Liver (tissue), 9 donors: ENCODE data around the gene PTPRN2. TPM values are rescaled to one million over a fixed set of nuclear protein-coding genes. Genes with fewer than 3 reads are reported as not detected.

Experiments
- DNase-seq: peaks from one replicate; pipeline ENCODE4 v3.0.0-alpha.2; 2017; ENCODE audit warnings: low spot score
- H3K27ac ChIP-seq, 2 donors: one replicate each; pipeline ENCODE4 v1.7.0; 2013; ENCODE audit warnings: inconsistent platforms in 2 of 2, low read length in 2 of 2, control low read depth in 1 of 2, low read depth in 1 of 2, mild to moderate bottlenecking in 1 of 2
- H3K27me3 ChIP-seq, 4 donors: one replicate each; pipeline versions ENCODE4 v1.6.1 to v1.7.0; 2013; ENCODE audit warnings: low read length in 3 of 4, inconsistent platforms in 1 of 4, mild to moderate bottlenecking in 1 of 4, moderate library complexity in 1 of 4; ENCODE audit not compliant: control insufficient read depth in 4 of 4, insufficient read depth in 4 of 4
- H3K36me3 ChIP-seq, 4 donors: one replicate each; pipeline versions ENCODE4 v1.6.1 to v1.7.0; 2013; ENCODE audit warnings: low read length in 3 of 4, mild to moderate bottlenecking in 3 of 4, low read depth in 1 of 4, moderate library complexity in 1 of 4; ENCODE audit not compliant: control insufficient read depth in 4 of 4, insufficient read depth in 3 of 4
- H3K4me1 ChIP-seq, 4 donors: one replicate each; pipeline versions ENCODE4 v1.6.1 to v1.7.0; 2013; ENCODE audit warnings: low read length in 3 of 4, mild to moderate bottlenecking in 3 of 4, moderate library complexity in 1 of 4; ENCODE audit not compliant: control insufficient read depth in 4 of 4, insufficient read depth in 4 of 4
- H3K4me3 ChIP-seq, 3 donors: one replicate each; pipeline versions ENCODE4 v1.6.1 to v1.7.0; 2013; ENCODE audit warnings: low read length in 3 of 3, control low read depth in 1 of 3, low read depth in 1 of 3, mild to moderate bottlenecking in 1 of 3
- H3K9ac ChIP-seq, 2 donors: one replicate each; pipeline ENCODE4 v1.7.0; 2013; ENCODE audit warnings: low read length in 2 of 2, mild to moderate bottlenecking in 2 of 2, moderate library complexity in 2 of 2, control low read depth in 1 of 2, low read depth in 1 of 2
- H3K9me3 ChIP-seq, 4 donors: one replicate each; pipeline versions ENCODE4 v1.6.1 to v1.7.0; 2013; ENCODE audit warnings: low read length in 3 of 4; ENCODE audit not compliant: control insufficient read depth in 4 of 4
- CTCF ChIP-seq: fragments of 150-350 bp; IDR thresholded peaks from 2 replicates; pipeline ENCODE4 v1.5.1; 2017; ENCODE audit warnings: improper control_type of control experiment, low read depth, low read length; ENCODE audit not compliant: missing input control
- EGR1 ChIP-seq, 2 donors: IDR thresholded peaks; 2 replicates each; pipeline ENCODE4 v1.6.1; 2016 to 2018; ENCODE audit warnings: antibody characterized with exemption in 2 of 2, low read depth in 2 of 2
- FOXA1 ChIP-seq: IDR thresholded peaks from 2 replicates; pipeline ENCODE4 v1.6.1; 2016; ENCODE audit warnings: antibody characterized with exemption
- FOXA2 ChIP-seq: IDR thresholded peaks from 2 replicates; pipeline ENCODE4 v1.6.1; 2016; ENCODE audit warnings: antibody characterized with exemption
- GABPA ChIP-seq, 2 donors: IDR thresholded peaks in 1 of 2; conservative IDR thresholded peaks in 1 of 2; 2 replicates each; pipeline ENCODE4 v1.6.1; 2016; ENCODE audit warnings: antibody characterized with exemption in 2 of 2, mild to moderate bottlenecking in 1 of 2, moderate library complexity in 1 of 2
- HNF4A ChIP-seq, 2 donors: conservative IDR thresholded peaks; 2 replicates each; pipeline ENCODE4 v1.6.1; 2016; ENCODE audit warnings: antibody characterized with exemption in 2 of 2, mild to moderate bottlenecking in 2 of 2
- HNF4G ChIP-seq: IDR thresholded peaks from 2 replicates; pipeline ENCODE4 v1.6.1; 2016; ENCODE audit warnings: antibody characterized with exemption
- JUND ChIP-seq, 2 donors: IDR thresholded peaks; 2 replicates each; pipeline ENCODE4 v1.6.1; 2016; ENCODE audit warnings: antibody characterized with exemption in 2 of 2
- MAX ChIP-seq: IDR thresholded peaks from 2 replicates; pipeline ENCODE4 v1.6.1; 2016; ENCODE audit warnings: antibody characterized with exemption
- NR2F2 ChIP-seq: IDR thresholded peaks from 2 replicates; pipeline ENCODE4 v1.6.1; 2016; ENCODE audit warnings: antibody characterized with exemption
- RAD21 ChIP-seq, 2 donors: IDR thresholded peaks; 2 replicates each; pipeline ENCODE4 v1.6.1; 2016; ENCODE audit warnings: antibody characterized with exemption in 2 of 2, mild to moderate bottlenecking in 2 of 2
- REST ChIP-seq: IDR thresholded peaks from 2 replicates; pipeline ENCODE4 v1.6.1; 2016; ENCODE audit warnings: antibody characterized with exemption, mild to moderate bottlenecking
- RXRA ChIP-seq, 2 donors: IDR thresholded peaks; 2 replicates each; pipeline ENCODE4 v1.6.1; 2017 to 2018; ENCODE audit warnings: antibody characterized with exemption in 2 of 2, mild to moderate bottlenecking in 1 of 2
- SP1 ChIP-seq: IDR thresholded peaks from 2 replicates; pipeline ENCODE4 v1.6.1; 2018; ENCODE audit warnings: antibody characterized with exemption, mild to moderate bottlenecking
- TAF1 ChIP-seq: conservative IDR thresholded peaks from 2 replicates; pipeline ENCODE4 v1.6.1; 2016; ENCODE audit warnings: antibody characterized with exemption, mild to moderate bottlenecking
- YY1 ChIP-seq: IDR thresholded peaks from 2 replicates; pipeline ENCODE4 v1.6.1; 2016; ENCODE audit warnings: antibody characterized with exemption, mild to moderate bottlenecking
- ZBTB33 ChIP-seq: IDR thresholded peaks from 2 replicates; pipeline ENCODE4 v1.6.1; 2016; ENCODE audit warnings: antibody characterized with exemption
- WGBS: extraction: QIAGEN DNeasy Blood & Tissue Kit; methylation state at CpG from one replicate; pipeline ENCODE4 v1.1.7; 2013; 5-methylcytosine and 5-hydroxymethylcytosine counted together
- polyA plus RNA-seq, 2 donors: library from polyadenylated mRNA; stranded (reverse) in 1 of 2; unstranded in 1 of 2; fragments of 200-250 nt in 1 of 2; fragments of >200 nt in 1 of 2; fragmentation: Nextera tagmentation in 1 of 2; extraction: Ambion mirVana in 1 of 2; gene quantifications; one replicate each; pipeline versions ENCODE4 v1.2.1 to v1.2.3, GENCODE V29; 2013 to 2015
- total RNA-seq, 2 donors: library from RNA; depleted of rRNA; stranded (reverse); fragments of >200 nt; gene quantifications; one replicate each; pipeline ENCODE4 v1.2.3, GENCODE V29; 2014
- donor health status: healthy.
- donor health status: healthy.
- donor health status: healthy.
- donor health status: healthy.
- donor health status: healthy.

The PTPRN2 gene
- total and polyA plus RNA-seq, 4 donors = 0.75 to 1.9 (median 1.1) TPM

GRCh38 chr7:157945401-157945800 lies 642.2 kb downstream of the PTPRN2 start (continued):
- TF ChIP-seq CTCF (no peak), SP1 (no peak)

- Histone ChIP-seq H3K27ac (no peak overlapping the region), H3K36me3 (no peaks in the 10 kb centered on the region), H3K9ac (no peak overlapping the region), H3K4me3 (no peak overlapping the region), H3K4me1 (no peaks in the 10 kb centered on the region), H3K27me3 (no peaks in the 10 kb centered on the region), H3K9me3 (peaks cover 0 to 12% (median 3%) of the 10 kb centered on the region in 4 donors)
- WGBS = 79% methylated on average over 10 of the region's 10 CpGs
- DNase-seq = no peak
- TF ChIP-seq SP1 = no peak
- no peak for TF ChIP-seq RAD21 (IDR thresholded peaks at IDR 0.05)
- TF ChIP-seq FOXA1 = no peak
- no peak for TF ChIP-seq GABPA (IDR thresholded peaks at IDR 0.05 in 1 of 2, conservative IDR thresholded peaks at IDR 0.05 in 1 of 2)
- TF ChIP-seq EGR1 (IDR thresholded peaks at IDR 0.05; ENCODE audit: low read depth in 2 of 2) = no peak
- TF ChIP-seq TAF1 = no peak
- no peak for TF ChIP-seq HNF4A (conservative IDR thresholded peaks at IDR 0.05)
Observed at GRCh38 chr7:157944734-157945291, 642.8 kb downstream of the PTPRN2 start.

GRCh38 chr7:157944051-157944450 lies 643.6 kb downstream of the PTPRN2 start:
- TF ChIP-seq MAX = no peak
- no peak for TF ChIP-seq REST
- no peak for TF ChIP-seq EGR1 (IDR thresholded peaks at IDR 0.05; ENCODE audit: low read depth in 2 of 2)
- no peak for TF ChIP-seq RAD21 (IDR thresholded peaks at IDR 0.05)
- TF ChIP-seq CTCF = no peak
- TF ChIP-seq GABPA (IDR thresholded peaks at IDR 0.05 in 1 of 2, conservative IDR thresholded peaks at IDR 0.05 in 1 of 2) = no peak
- TF ChIP-seq FOXA2 = no peak
- TF ChIP-seq JUND (IDR thresholded peaks at IDR 0.05) = no peak
- no peak for TF ChIP-seq ZBTB33
- TF ChIP-seq RXRA (IDR thresholded peaks at IDR 0.05) = no peak
- no peak for TF ChIP-seq NR2F2
- TF ChIP-seq HNF4G = no peak
- no peak for TF ChIP-seq TAF1
- TF ChIP-seq SP1 = no peak
- no peak for TF ChIP-seq YY1
- TF ChIP-seq HNF4A (conservative IDR thresholded peaks at IDR 0.05) = no peak
- TF ChIP-seq FOXA1 = no peak
- 91% methylated on average over 14 of the region's 14 CpGs for WGBS
- H3K9ac ChIP-seq = no peak overlapping the region
- no peak overlapping the region for H3K27ac ChIP-seq
- no peaks in the 10 kb centered on the region for H3K36me3 ChIP-seq
- no peaks in the 10 kb centered on the region for H3K27me3 ChIP-seq
- no peaks in the 10 kb centered on the region for H3K4me1 ChIP-seq
- DNase-seq = no peak
- no peak overlapping the region for H3K4me3 ChIP-seq
- peaks cover 0 to 12% (median 3%) of the 10 kb centered on the region in 4 donors for H3K9me3 ChIP-seq
